ENCODE results near the gene HSPA12B.

DNA sequence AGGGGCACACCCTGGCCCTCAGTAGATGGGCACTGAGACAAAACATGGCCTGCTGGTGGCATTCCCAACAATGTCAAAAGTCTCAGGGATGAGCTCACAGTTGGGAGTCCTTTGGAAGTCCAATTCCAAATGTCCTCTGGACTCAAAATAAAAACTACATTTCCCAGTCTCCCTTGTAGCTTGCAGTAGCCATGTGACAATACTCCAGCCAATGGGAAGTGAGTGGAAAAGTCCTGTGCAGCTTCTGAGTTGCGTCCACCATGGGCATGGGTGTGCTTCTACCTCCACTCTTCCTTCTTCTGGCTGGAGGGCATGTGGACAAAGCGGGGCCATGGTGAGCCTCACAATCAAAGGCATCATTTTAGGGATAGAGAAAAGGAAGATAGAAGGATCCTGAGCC lies 44.8 kb upstream of the HSPA12B start:
- TF ChIP-seq, protein P1, sequence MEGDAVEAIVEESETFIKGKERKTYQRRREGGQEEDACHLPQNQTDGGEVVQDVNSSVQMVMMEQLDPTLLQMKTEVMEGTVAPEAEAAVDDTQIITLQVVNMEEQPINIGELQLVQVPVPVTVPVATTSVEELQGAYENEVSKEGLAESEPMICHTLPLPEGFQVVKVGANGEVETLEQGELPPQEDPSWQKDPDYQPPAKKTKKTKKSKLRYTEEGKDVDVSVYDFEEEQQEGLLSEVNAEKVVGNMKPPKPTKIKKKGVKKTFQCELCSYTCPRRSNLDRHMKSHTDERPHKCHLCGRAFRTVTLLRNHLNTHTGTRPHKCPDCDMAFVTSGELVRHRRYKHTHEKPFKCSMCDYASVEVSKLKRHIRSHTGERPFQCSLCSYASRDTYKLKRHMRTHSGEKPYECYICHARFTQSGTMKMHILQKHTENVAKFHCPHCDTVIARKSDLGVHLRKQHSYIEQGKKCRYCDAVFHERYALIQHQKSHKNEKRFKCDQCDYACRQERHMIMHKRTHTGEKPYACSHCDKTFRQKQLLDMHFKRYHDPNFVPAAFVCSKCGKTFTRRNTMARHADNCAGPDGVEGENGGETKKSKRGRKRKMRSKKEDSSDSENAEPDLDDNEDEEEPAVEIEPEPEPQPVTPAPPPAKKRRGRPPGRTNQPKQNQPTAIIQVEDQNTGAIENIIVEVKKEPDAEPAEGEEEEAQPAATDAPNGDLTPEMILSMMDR (IDR thresholded peaks at IDR 0.05; ENCODE audit: extremely low read depth in 1 of 2, insufficient read depth in 1 of 2, low read depth in 1 of 2, low read length in 2 of 2) = no peak
- TF ChIP-seq POLR2AphosphoS5 (IDR thresholded peaks at IDR 0.05; ENCODE audit: insufficient read depth, low read depth, low read length) (no peak), JUN (IDR thresholded peaks at IDR 0.05; ENCODE audit: borderline replicate concordance, insufficient read depth, insufficient read length, low read depth) (no peak), POLR2A (IDR thresholded peaks at IDR 0.05; ENCODE audit: low read depth, low read length) (no peak), GATA2 (IDR thresholded peaks at IDR 0.05; ENCODE audit: insufficient read depth, insufficient read length, low read depth, low read length) (no peak), FOS (IDR thresholded peaks at IDR 0.05; ENCODE audit: borderline replicate concordance, insufficient read depth, low read length) (no peak), EZH2 (IDR thresholded peaks at IDR 0.05; ENCODE audit: borderline replicate concordance, low read depth, low read length, severe bottlenecking) (no peak), MYC (IDR thresholded peaks at IDR 0.05; ENCODE audit: low read depth, low read length) (no peak)
- TF ChIP-seq, protein P2, sequence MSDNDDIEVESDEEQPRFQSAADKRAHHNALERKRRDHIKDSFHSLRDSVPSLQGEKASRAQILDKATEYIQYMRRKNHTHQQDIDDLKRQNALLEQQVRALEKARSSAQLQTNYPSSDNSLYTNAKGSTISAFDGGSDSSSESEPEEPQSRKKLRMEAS (IDR thresholded peaks at IDR 0.05; ENCODE audit: insufficient read depth, insufficient read length) = no peak
